RWPE1 (cell line): ENCODE results near the gene CYP4V2.

Experiments
- CTCF ChIA-PET: fragments of 350-600 bp; sonication (Branson Sonifier 250); formaldehyde crosslinking; extraction: SDS; loops from one replicate; lab custom pipeline; 2021; lab: Yijun Ruan, JAX
- POLR2A ChIA-PET: fragments of 400-600 bp; formaldehyde crosslinking; extraction: SDS; loops from one replicate; lab custom pipeline; 2020; ENCODE audit warnings: antibody characterized with exemption; ENCODE audit not compliant: low non-redundant PET; lab: Yijun Ruan, JAX
- DNase-seq: peaks from one replicate; pipeline ENCODE4 v3.0.0; 2012; ENCODE audit warnings: low spot score
- H3K27ac ChIP-seq: fragments of 450-650 bp; 2 replicates; pipeline ENCODE4 v1.5.1; 2017
- CTCF ChIP-seq: fragments of 450-650 bp; conservative IDR thresholded peaks from 2 replicates; pipeline ENCODE4 v1.5.1; 2017; ENCODE audit warnings: low read depth, mild to moderate bottlenecking

The CYP4V2 gene

GRCh38 chr4:186204103-186204559, 12.8 kb downstream of the CYP4V2 start:
- TF ChIP-seq CTCF: no peak
- ChIA-PET POLR2A (no interaction called here), CTCF (interaction anchor here (0.8 kb wide), 1 partner anchor 295 kb away, joined by 4 read pairs; no protein-coding TSS in a partner anchor)
- DNase-seq: no peak
- no peak overlapping the region for H3K27ac ChIP-seq

GRCh38 chr4:186204686-186205085, 13.3 kb downstream of the CYP4V2 start:
- H3K27ac ChIP-seq: no peak overlapping the region
- DNase-seq: no peak
- CTCF ChIA-PET: no interaction called here
- TF ChIP-seq CTCF: no peak
- POLR2A ChIA-PET: no interaction called here

- DNase-seq: no peak
- H3K27ac ChIP-seq: no peak overlapping the region
- TF ChIP-seq CTCF: no peak
- ChIA-PET POLR2A (no interaction called here), CTCF (no interaction called here)
Observed at GRCh38 chr4:186205156-186205555, 13.8 kb downstream of the CYP4V2 start.

GRCh38 chr4:186216465-186217024, 25.2 kb downstream of the CYP4V2 start:
- POLR2A ChIA-PET: no interaction called here
- DNase-seq: no peak
- H3K27ac ChIP-seq: no peak overlapping the region
- CTCF ChIA-PET: no interaction called here
- no peak for TF ChIP-seq CTCF

- TF ChIP-seq CTCF: no peak
- POLR2A ChIA-PET: no interaction called here
- CTCF ChIA-PET: interaction anchor here (0.6 kb wide), 1 partner anchor 915 kb away, joined by 3 read pairs; no protein-coding TSS in a partner anchor
- DNase-seq: no peak
- H3K27ac ChIP-seq: no peak overlapping the region
Observed at GRCh38 chr4:186217733-186218293, 26.4 kb downstream of the CYP4V2 start.

GRCh38 chr4:186221624-186222023, 30.3 kb downstream of the CYP4V2 start:
- no peak for TF ChIP-seq CTCF
- CTCF ChIA-PET: no interaction called here
- H3K27ac ChIP-seq: no peak overlapping the region
- no peak for DNase-seq
- POLR2A ChIA-PET: no interaction called here
